SK-N-SH treated with all-trans-retinoic acid at 6 μM for 48 hours (cell line): Measurements from ENCODE around the gene PCDH15.

ENCODE experiments used
- BACH2 ChIP-seq: fragments of 250-450 bp; sonication (Bioruptor Pico); IDR thresholded peaks from 2 replicates; pipeline ENCODE4 v1.9.0; 2021; ENCODE audit warnings: mild to moderate bottlenecking, borderline replicate concordance
- CREB5 ChIP-seq: fragments of 250-450 bp; sonication (Bioruptor Pico); IDR thresholded peaks from 2 replicates; pipeline ENCODE4 v1.5.1; 2020; ENCODE audit warnings: low read depth, mild to moderate bottlenecking, moderate library complexity
- ESRRG ChIP-seq: fragments of 250-450 bp; sonication (Bioruptor Pico); IDR thresholded peaks from 2 replicates; pipeline ENCODE4 v1.6.1; 2021; ENCODE audit warnings: mild to moderate bottlenecking
- ISL1 ChIP-seq: fragments of 250-450 bp; sonication (Bioruptor Pico); IDR thresholded peaks from 2 replicates; pipeline ENCODE4 v2.1.2; 2022; ENCODE audit warnings: mild to moderate bottlenecking, moderate library complexity
- TOX ChIP-seq: fragments of 250-450 bp; sonication (Bioruptor Pico); IDR thresholded peaks from 2 replicates; pipeline ENCODE4 v1.8.0; 2021; ENCODE audit warnings: mild to moderate bottlenecking, moderate library complexity, borderline replicate concordance
- TF ChIP-seq, protein P1 (sequence below): fragments of 250-450 bp; sonication (Bioruptor Pico); IDR thresholded peaks from 2 replicates; pipeline ENCODE4 v1.8.0; 2020; ENCODE audit warnings: mild to moderate bottlenecking, moderate library complexity, borderline replicate concordance

DNA sequence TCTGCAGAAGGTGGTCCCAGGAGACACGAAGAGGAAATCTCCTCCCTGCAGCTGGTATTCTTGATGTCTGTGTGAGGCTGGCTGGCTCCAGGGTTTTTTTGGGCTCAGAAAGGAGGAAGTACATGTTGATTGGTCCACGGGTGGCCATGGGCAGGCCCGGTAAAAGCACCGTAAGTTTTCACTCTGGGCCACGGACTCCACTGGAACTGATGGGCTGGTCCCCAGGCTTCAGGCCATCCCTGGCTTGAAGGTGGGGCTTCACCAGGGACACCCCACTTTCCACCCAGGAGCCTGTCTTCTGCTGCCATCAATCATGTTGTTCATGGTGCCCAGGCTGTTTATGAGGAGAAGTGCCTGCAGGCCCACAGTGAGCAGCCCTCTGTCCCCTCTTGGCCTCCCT lies 736.8 kb downstream of the PCDH15 start:
- TF ChIP-seq, protein P1, sequence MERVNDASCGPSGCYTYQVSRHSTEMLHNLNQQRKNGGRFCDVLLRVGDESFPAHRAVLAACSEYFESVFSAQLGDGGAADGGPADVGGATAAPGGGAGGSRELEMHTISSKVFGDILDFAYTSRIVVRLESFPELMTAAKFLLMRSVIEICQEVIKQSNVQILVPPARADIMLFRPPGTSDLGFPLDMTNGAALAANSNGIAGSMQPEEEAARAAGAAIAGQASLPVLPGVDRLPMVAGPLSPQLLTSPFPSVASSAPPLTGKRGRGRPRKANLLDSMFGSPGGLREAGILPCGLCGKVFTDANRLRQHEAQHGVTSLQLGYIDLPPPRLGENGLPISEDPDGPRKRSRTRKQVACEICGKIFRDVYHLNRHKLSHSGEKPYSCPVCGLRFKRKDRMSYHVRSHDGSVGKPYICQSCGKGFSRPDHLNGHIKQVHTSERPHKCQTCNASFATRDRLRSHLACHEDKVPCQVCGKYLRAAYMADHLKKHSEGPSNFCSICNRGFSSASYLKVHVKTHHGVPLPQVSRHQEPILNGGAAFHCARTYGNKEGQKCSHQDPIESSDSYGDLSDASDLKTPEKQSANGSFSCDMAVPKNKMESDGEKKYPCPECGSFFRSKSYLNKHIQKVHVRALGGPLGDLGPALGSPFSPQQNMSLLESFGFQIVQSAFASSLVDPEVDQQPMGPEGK (CRISPR knock-in tag) = no peak
- no peak for TF ChIP-seq ESRRG (CRISPR knock-in tag)
- no peak for TF ChIP-seq TOX
- TF ChIP-seq ISL1 (CRISPR knock-in tag) = no peak
- TF ChIP-seq CREB5 (CRISPR knock-in tag) = no peak
- TF ChIP-seq BACH2 (CRISPR knock-in tag) = no peak
